ENCODE data around the gene EXOC1L. TPM values are rescaled to one million over a fixed set of nuclear protein-coding genes. Genes with fewer than 3 reads are reported as not detected.
A peak's percentile ranks its signal among the peaks of the same experiment; 100 is the strongest.

EXOC1L gene
- total RNA-seq (ENCODE audit: low replicate concordance), result not detected in 2 replicates
- long read RNA-seq, result 0 reads

- DNase-seq (ENCODE audit: extremely low spot score, unreplicated experiment), result no peak
- Mint-ChIP-seq H3K36me3 (no peaks in the 10 kb centered on the region), H3K27ac (no peak within 1 kb of the TSS), H3K27me3 (peaks cover 20% of the 10 kb centered on the region), H3K4me3 (peak within 1 kb of the TSS; percentile 76), H3K9me3 (no peaks in the 10 kb centered on the region), H3K4me1 (ENCODE audit: unreplicated experiment) (peaks cover 4% of the 10 kb centered on the region)
- TF ChIP-seq CTCF (conservative IDR thresholded peaks at IDR 0.05), result no peak
These were observed at the start of gene EXOC1L for GRCh38 chr4:55819634-55820033. Gene EXOC1L (plus strand): TSS chr4:55819790. CDS start chr4:55820027, 237 bp downstream.

GRCh38 chr4:55770662-55771061 is 48.9 kb upstream of the EXOC1L start:
- Mint-ChIP-seq H3K4me3 (no peak overlapping the region), H3K36me3 (no peaks in the 10 kb centered on the region), H3K9me3 (no peaks in the 10 kb centered on the region), H3K27me3 (no peaks in the 10 kb centered on the region), H3K27ac (no peak overlapping the region), H3K4me1 (ENCODE audit: unreplicated experiment) (no peaks in the 10 kb centered on the region)
- no peak for DNase-seq (ENCODE audit: extremely low spot score, unreplicated experiment)
- TF ChIP-seq CTCF (conservative IDR thresholded peaks at IDR 0.05), result no peak

- peaks cover 7% of the 10 kb centered on the region for H3K27me3 Mint-ChIP-seq
- H3K4me3 Mint-ChIP-seq, result no peak overlapping the region
- H3K9me3 Mint-ChIP-seq, result no peaks in the 10 kb centered on the region
- H3K36me3 Mint-ChIP-seq, result no peaks in the 10 kb centered on the region
- no peaks in the 10 kb centered on the region for H3K4me1 Mint-ChIP-seq (ENCODE audit: unreplicated experiment)
- H3K27ac Mint-ChIP-seq, result no peak overlapping the region
- TF ChIP-seq CTCF (conservative IDR thresholded peaks at IDR 0.05), result no peak
- DNase-seq (ENCODE audit: extremely low spot score, unreplicated experiment), result no peak
These were observed 38.2 kb upstream of the EXOC1L start for GRCh38 chr4:55781341-55781740.

GRCh38 chr4:55781812-55782211 is 37.8 kb upstream of the EXOC1L start:
- no peak for DNase-seq (ENCODE audit: extremely low spot score, unreplicated experiment)
- no peaks in the 10 kb centered on the region for H3K36me3 Mint-ChIP-seq
- no peaks in the 10 kb centered on the region for H3K9me3 Mint-ChIP-seq
- no peak overlapping the region for H3K4me3 Mint-ChIP-seq
- H3K27ac Mint-ChIP-seq, result no peak overlapping the region
- TF ChIP-seq CTCF (conservative IDR thresholded peaks at IDR 0.05), result no peak
- H3K4me1 Mint-ChIP-seq (ENCODE audit: unreplicated experiment), result no peaks in the 10 kb centered on the region
- peaks cover 7% of the 10 kb centered on the region for H3K27me3 Mint-ChIP-seq

- Mint-ChIP-seq H3K4me1 (ENCODE audit: unreplicated experiment) (no peaks in the 10 kb centered on the region), H3K27ac (no peak overlapping the region), H3K9me3 (no peaks in the 10 kb centered on the region), H3K4me3 (no peak overlapping the region), H3K36me3 (no peaks in the 10 kb centered on the region), H3K27me3 (peaks cover 7% of the 10 kb centered on the region)
- TF ChIP-seq CTCF (conservative IDR thresholded peaks at IDR 0.05), result no peak
- no peak for DNase-seq (ENCODE audit: extremely low spot score, unreplicated experiment)
These were observed 36.0 kb upstream of the EXOC1L start for GRCh38 chr4:55783584-55783983.

GRCh38 chr4:55784747-55785146 is 34.8 kb upstream of the EXOC1L start:
- H3K36me3 Mint-ChIP-seq, result no peaks in the 10 kb centered on the region
- no peaks in the 10 kb centered on the region for H3K4me1 Mint-ChIP-seq (ENCODE audit: unreplicated experiment)
- no peak for TF ChIP-seq CTCF (conservative IDR thresholded peaks at IDR 0.05)
- no peak for DNase-seq (ENCODE audit: extremely low spot score, unreplicated experiment)
- no peak overlapping the region for H3K4me3 Mint-ChIP-seq
- H3K27ac Mint-ChIP-seq, result no peak overlapping the region
- H3K27me3 Mint-ChIP-seq, result peaks cover 7% of the 10 kb centered on the region
- H3K9me3 Mint-ChIP-seq, result no peaks in the 10 kb centered on the region
